Mammary epithelial cell (primary cell): ENCODE data around the gene CAMK2B.

Experiments used
- EZH2 ChIP-seq: IDR thresholded peaks from 2 replicates; pipeline ENCODE4 v1.6.1; 2012; ENCODE audit warnings: low read length, inconsistent platforms, borderline replicate concordance
- TF ChIP-seq, protein P1 (sequence below), 2 donors: IDR thresholded peaks in 1 of 2; conservative IDR thresholded peaks in 1 of 2; 2 replicates each; pipeline ENCODE4 v1.5.1; 2011 to 2012; ENCODE audit warnings: inconsistent platforms in 2 of 2, low read length in 2 of 2, mild to moderate bottlenecking in 2 of 2, control low read depth in 1 of 2, low read depth in 1 of 2; ENCODE audit not compliant: insufficient read depth in 1 of 2; ENCODE audit errors: extremely low read depth in 1 of 2

DNA sequence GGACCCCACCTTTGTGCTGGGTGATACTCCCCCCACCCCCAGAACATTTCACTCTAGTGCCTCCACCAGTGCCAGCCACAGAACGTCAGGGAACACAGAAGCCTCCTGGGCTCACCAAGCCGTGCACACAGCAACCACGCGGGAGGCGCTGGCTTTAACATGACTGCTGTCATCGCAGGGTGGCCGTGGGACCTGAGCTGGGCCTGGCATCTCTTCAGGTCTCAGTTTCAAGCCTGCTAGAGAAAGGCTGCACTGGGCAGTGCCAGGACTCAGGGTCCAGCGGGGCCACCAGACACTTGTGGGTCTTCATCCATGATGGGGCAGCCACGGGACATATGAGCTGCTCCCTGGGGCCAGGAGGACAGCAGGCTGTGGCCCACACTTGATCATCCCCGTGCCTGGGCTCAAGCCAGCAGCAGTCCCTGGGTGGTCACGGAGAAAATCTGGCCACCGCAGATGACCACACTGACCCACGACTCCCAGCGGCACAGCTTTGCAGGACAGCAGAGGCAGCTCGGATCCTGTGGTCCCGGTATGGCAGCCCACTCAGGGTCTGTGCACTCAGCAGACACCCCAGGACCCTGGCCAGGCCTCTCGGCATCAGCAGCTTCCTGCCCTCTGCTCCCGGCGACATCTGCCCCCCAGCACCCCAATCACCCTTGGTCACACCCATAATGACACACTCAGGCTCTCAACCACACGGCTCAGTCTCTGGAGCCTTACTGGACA is 44.2 kb downstream of the CAMK2B start:
- TF ChIP-seq, protein P1, sequence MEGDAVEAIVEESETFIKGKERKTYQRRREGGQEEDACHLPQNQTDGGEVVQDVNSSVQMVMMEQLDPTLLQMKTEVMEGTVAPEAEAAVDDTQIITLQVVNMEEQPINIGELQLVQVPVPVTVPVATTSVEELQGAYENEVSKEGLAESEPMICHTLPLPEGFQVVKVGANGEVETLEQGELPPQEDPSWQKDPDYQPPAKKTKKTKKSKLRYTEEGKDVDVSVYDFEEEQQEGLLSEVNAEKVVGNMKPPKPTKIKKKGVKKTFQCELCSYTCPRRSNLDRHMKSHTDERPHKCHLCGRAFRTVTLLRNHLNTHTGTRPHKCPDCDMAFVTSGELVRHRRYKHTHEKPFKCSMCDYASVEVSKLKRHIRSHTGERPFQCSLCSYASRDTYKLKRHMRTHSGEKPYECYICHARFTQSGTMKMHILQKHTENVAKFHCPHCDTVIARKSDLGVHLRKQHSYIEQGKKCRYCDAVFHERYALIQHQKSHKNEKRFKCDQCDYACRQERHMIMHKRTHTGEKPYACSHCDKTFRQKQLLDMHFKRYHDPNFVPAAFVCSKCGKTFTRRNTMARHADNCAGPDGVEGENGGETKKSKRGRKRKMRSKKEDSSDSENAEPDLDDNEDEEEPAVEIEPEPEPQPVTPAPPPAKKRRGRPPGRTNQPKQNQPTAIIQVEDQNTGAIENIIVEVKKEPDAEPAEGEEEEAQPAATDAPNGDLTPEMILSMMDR (conservative IDR thresholded peaks at IDR 0.05 in 1 of 2, IDR thresholded peaks at IDR 0.05 in 1 of 2; ENCODE audit: extremely low read depth in 1 of 2, insufficient read depth in 1 of 2, low read depth in 1 of 2, low read length in 2 of 2) = no peak
- TF ChIP-seq EZH2 = no peak
